Cerebellar cortex (tissue), 1 donor: ENCODE results near the gene CCT7.

Source experiments
- DNase-seq: peaks from one replicate; pipeline ENCODE4 v3.0.0-alpha.2; 2015; ENCODE audit warnings: low spot score

Gene CCT7

GRCh38 chr2:73225513-73226360 is 8.4 kb upstream of the CCT7 start:
- no peak for DNase-seq

GRCh38 chr2:73227086-73227485 is 7.0 kb upstream of the CCT7 start:
- DNase-seq: no peak

GRCh38 chr2:73228631-73229030 is 5.5 kb upstream of the CCT7 start:
- no peak for DNase-seq

- DNase-seq: peak; percentile 38
Observed at GRCh38 chr2:73232403-73233153, 1.5 kb upstream of the CCT7 start.

GRCh38 chr2:73233154-73233931 is 765 bp upstream of the CCT7 start, which contains the start of gene PRADC1:
Gene PRADC1 (minus strand): TSS chr2:73233239. CDS start chr2:73233160, 79 bp downstream.
- peak; percentile 100 for DNase-seq

- DNase-seq: no peak
Observed at GRCh38 chr2:73235315-73236028, 1.4 kb downstream of the CCT7 start.

- DNase-seq: no peak
Observed at GRCh38 chr2:73237168-73237567, 3.1 kb downstream of the CCT7 start.

- DNase-seq: peak; percentile 7
Observed at GRCh38 chr2:73238149-73238548, 4.0 kb downstream of the CCT7 start.

GRCh38 chr2:73238976-73239375 is 4.9 kb downstream of the CCT7 start:
- peak; percentile 83 for DNase-seq

GRCh38 chr2:73239776-73240175 is 5.7 kb downstream of the CCT7 start:
- DNase-seq: peak; percentile 72

- DNase-seq: peak; percentile 83
Observed at GRCh38 chr2:73243884-73244570, 9.9 kb downstream of the CCT7 start.

- no peak for DNase-seq
Observed at GRCh38 chr2:73244580-73244979, 10.5 kb downstream of the CCT7 start.

- DNase-seq: no peak
Observed at GRCh38 chr2:73246850-73247249, 12.7 kb downstream of the CCT7 start.

- DNase-seq: no peak
Observed at GRCh38 chr2:73249636-73250035, 15.5 kb downstream of the CCT7 start.

GRCh38 chr2:73250872-73251846 is 17.1 kb downstream of the CCT7 start:
- no peak for DNase-seq

- no peak for DNase-seq
Observed at GRCh38 chr2:73252238-73253027, 18.3 kb downstream of the CCT7 start.

GRCh38 chr2:73253400-73253799 is 19.3 kb downstream of the CCT7 start:
- DNase-seq: no peak

GRCh38 chr2:73253901-73254300 is 19.8 kb downstream of the CCT7 start:
- no peak for DNase-seq
